HG02884 (cell line): ENCODE measurements around the gene CTSH.
"Not testable (repeated sequence)": the region's sequence is repeated elsewhere in the genome, so short reads cannot be mapped to it uniquely, and the experiment has no call there.

ENCODE experiments used
- ATAC-seq: cut with Tn5 transposase; IDR thresholded peaks from one replicate; pipeline ENCODE4 v1.9.1; 2021; ENCODE audit warnings: mild to moderate bottlenecking, moderate library complexity; ENCODE audit not compliant: unreplicated experiment

Gene CTSH

DNA sequence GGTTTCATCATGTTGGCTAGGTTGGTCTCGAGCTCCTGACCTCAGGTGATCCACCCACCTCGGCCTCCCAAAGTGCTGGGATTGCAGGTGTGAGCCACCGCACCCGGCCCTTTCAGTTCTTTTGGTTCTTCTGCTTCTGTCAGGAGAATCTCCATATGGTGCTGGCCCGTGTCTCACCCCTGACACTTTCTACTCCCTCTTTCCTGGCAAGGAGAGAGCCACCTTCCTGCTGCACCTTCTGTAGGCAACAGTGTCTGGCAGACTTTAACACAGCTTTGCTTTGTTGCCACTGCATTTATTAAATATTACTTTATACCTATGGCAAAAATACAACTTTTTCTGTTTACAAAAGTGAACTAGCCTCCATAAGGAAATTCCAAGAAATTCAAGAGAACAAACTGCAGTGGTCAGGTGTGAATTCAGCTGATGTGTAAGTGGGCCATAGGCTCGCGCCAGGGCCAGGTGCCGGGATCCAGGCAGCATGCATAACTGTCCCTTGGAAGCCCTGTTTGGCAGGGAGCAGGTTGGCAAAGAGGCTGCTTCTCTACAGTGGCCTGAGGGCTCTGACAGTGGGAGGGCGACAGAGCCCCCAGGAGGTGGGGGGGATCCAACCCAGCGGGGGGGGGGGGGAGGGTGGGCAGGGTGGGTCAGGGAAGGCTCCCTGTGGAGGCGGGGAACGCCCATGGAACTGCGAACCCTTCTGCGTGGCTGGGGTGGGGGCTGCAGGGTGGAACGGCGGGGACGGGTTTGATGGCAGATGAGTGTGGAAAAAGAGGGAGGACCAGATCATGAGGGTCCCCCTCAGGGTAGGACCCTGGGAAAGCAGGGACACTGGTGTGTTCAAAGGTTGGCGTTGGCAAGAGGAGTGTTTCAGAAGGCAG, 21.1 kb downstream of the CTSH start:
- no peak for ATAC-seq

DNA sequence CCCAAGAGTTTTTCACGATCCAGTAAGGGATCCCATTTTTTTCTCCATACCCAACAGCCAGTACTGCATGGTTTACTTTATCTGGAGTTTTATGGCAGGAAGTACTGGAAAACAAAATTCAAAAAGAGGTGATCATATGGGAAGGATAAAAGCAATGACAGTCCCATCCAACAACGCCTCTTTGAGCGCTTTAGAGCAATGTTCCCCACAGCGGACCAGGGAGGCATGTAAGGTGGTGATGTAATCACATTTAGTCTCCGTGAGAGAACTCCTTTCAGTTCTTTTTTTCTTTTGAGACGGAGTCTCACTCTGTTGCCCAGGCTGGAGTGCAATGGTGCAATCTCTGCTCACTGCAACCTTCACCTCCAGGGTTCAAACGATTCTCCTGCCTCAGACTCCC, 21.8 kb downstream of the CTSH start:
- ATAC-seq, result no peak

DNA sequence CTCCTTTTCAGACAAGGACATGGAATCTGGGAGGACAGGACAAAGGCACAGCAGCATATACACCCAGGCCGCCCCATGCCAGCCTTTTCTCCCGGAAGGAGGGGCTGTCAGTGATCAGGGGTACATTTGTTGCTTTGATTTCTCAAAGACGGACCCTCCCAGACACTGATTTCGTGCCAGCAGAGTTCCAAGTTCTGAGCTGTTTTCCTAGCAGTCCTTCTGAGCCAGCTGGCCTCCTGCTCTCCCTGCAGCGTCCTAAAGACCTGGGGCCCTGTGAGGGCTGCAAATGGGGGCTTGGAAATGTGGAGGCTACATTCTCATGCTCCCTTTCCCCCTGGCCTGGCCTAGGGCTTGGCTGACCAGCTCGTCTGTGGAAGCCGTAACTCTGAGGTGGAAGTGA, 22.3 kb downstream of the CTSH start:
- ATAC-seq, result no peak

DNA sequence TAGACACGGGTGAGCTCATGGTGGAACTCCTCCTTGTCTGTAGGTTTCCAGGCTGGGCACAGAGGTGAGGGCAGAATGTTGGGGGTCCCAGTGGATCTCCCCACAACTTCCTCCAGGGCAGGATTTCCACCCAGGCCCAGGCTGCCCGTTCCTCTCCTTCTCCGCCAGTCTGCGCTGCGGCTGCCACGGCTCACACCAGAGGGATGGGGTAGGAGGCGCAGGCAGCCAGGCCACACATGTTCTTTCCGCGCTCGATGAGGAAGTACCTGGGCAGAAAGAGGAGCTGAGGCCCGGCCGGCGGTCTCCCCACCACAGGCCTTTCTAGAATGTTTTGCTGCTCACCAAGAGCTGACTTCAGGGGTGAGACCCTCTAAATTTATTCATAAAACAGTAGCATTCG, 22.9 kb downstream of the CTSH start:
- no peak for ATAC-seq

- no peak for ATAC-seq
Observed at GRCh38 chr15:78921517-78921916, 23.3 kb downstream of the CTSH start.

GRCh38 chr15:78917888-78918287, 27.0 kb downstream of the CTSH start:
- ATAC-seq, result no peak

DNA sequence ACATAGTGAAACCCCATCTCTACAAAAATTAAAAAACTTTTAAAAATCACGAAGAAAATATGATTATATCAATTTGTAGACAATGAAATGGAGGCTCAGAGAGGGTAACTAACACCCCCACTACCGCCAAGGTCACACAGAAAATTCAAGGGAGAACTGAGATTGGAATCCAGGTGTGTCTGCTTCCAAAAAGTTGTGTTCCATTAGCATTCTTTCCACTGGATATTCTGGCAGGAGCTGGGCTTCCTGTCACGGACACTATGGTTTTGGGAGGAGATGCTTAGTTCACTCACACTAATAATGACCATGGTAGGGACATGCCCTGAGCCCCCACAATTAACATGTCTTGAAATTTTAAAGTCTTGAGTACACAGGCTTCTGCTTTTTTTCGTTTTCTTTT, 28.8 kb downstream of the CTSH start:
- ATAC-seq, result no peak

DNA sequence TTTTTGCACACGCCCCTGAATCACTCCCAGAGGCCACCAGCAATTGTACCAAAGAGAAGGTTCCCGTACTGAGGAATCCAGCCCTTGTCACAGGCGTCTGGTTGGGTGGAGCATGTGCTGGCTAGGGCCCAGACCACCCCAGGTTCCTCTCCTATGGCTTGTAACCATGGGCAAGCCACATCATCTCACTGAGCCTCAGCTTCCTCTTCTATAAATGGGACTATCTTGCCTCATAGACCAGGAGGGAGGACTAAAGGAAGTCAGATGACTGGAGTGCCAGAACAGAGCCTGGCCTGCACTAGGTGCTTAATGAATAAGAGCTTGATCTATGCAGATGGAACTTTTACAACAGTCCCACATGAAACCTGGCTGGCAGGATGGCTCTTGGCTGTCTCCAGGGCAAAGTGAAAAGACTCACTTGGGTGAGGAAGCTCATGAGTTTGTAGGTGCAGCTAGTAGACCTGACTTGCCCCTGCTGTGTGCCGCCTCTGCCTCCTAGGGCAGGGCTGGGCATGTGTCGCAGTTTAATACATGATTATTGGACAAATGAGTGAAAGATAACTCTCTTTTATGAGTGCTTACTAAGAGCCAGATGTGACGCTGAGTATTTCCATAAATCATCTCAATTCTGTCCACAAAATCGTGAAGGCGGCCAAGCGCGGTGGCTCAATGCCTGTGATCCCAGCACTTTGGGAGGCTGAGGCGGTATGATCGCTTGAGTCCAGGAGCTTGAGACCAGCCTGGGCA, 29.3 kb downstream of the CTSH start:
- ATAC-seq, result no peak

DNA sequence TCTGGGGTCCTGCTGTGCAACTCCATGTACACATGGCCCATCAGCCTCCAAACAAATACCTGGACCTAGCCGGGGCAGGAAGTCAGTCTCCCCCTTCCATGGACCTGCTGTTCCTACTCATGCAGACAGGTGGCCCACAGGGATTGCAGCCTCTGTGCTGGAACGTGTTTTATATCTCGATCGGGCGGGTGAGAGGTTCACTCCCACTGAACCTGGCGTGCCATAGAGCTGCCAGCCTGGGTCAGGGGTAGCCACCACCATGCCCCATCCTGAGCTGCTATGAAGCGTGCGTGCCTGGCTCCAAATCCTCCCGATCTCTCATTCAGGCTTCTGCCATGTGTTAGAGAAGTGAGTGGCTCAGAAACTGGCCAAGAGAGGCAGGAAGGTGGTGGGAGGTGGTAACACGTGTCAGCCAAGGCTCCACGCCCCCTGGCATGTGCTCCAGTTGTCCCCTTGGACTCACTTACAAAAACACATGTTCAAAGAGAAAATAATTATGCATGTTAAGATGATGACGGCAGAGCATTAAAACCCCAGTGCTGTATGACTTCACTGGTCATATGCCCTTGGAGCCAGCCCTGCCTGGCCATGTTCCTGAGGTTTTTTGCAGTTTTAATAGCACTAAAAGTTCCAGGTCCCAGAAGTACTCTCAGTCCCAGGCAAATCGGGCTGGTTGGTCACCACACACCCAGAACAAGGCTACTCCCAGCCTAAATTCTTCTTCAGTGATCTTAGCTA, 30.6 kb downstream of the CTSH start:
- ATAC-seq, result no peak

- no peak for ATAC-seq
Observed at GRCh38 chr15:78913012-78913411, 31.8 kb downstream of the CTSH start.

GRCh38 chr15:78912316-78912715, 32.5 kb downstream of the CTSH start:
- ATAC-seq, result no peak

DNA sequence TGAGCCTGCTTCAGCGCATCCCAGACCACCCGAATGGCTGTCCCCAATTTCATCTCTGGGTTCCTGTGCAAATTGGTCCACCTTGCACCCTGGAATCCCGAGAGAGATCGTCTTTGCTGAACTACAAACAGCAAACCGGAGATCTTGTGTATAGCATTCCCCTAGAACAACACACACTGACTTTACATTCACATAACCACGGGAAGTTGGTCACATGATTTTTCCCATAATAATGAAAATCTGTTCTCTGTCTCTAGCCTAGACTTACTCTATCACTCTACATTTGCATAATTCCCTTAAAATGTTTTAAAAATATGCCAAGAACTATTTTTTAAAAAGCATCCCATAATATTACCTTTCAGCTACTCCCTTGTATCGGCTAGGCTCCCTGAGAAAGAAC, 34.6 kb downstream of the CTSH start:
- no peak for ATAC-seq

DNA sequence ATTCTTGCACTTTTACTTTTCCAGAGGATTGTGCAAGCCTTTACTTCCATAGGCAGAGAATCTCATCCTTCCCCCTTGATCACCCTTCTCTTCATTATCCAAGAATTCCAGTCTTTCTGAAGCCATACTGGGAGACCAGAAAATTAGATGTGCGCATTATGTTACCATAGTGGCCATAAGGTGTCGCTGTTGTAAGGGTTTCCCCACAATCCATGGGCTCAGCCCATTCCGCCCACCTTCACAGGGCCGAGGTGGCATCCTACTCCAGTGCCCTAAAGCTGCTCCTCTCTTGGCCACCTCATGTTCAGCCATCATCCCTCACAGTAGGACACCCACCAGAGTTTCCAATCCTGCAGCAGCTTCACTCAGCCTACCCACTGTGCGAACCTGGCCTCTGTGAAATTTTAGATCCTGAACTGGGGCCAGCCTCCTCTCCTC, 35.0 kb downstream of the CTSH start:
- ATAC-seq, result no peak

GRCh38 chr15:78909160-78909695, 35.6 kb downstream of the CTSH start:
- no peak for ATAC-seq

GRCh38 chr15:78907577-78907976, 37.3 kb downstream of the CTSH start:
- ATAC-seq, result no peak

- no peak for ATAC-seq
Observed at GRCh38 chr15:78906316-78906620, 38.6 kb downstream of the CTSH start.

- ATAC-seq, result no peak
Observed at GRCh38 chr15:78904599-78905358, 40.1 kb downstream of the CTSH start.

DNA sequence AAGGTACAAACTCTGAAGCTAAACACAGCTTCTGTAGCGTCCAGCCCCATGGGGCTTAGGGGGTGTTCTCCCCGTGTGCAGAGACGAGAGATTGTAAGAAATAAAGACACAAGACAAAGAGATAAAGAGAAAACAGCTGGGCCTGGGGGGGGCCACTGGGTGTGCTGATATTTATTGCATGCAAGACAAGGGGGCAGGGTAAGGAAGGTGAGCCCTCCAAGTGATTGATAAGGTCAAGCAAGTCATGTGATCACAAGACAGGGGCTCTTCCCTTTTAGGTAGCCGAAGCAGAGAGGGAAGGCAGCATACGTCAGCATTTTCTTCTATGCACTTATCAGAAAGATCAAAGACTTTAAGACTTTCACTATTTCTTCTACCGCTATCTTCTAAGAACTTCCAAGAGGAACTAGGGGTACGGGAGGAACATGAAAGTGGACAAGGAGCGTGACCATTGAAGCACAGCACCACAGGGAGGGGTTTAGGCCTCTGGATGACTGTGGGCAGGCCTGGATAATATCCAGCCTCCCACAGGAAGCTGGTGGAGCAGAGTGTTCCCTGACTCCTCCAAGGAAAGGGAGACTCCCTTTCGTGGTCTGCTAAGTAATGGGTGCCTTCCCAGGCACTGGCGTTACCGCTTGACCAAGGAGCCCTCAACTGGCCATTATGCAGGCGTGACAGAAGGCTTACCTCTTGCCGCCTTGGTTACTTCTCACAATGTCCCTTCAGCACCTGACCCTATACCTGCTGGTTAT, 42.4 kb downstream of the CTSH start:
- ATAC-seq, result not testable (repeated sequence)

- not testable (repeated sequence) for ATAC-seq
Observed at GRCh38 chr15:78900819-78901533, 43.9 kb downstream of the CTSH start.
